ENCODE results near the gene IL36G.

- TF ChIP-seq, protein P1, sequence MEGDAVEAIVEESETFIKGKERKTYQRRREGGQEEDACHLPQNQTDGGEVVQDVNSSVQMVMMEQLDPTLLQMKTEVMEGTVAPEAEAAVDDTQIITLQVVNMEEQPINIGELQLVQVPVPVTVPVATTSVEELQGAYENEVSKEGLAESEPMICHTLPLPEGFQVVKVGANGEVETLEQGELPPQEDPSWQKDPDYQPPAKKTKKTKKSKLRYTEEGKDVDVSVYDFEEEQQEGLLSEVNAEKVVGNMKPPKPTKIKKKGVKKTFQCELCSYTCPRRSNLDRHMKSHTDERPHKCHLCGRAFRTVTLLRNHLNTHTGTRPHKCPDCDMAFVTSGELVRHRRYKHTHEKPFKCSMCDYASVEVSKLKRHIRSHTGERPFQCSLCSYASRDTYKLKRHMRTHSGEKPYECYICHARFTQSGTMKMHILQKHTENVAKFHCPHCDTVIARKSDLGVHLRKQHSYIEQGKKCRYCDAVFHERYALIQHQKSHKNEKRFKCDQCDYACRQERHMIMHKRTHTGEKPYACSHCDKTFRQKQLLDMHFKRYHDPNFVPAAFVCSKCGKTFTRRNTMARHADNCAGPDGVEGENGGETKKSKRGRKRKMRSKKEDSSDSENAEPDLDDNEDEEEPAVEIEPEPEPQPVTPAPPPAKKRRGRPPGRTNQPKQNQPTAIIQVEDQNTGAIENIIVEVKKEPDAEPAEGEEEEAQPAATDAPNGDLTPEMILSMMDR (conservative IDR thresholded peaks at IDR 0.05; ENCODE audit: low read length): no peak
- no peak for TF ChIP-seq EZH2phosphoT487 (IDR thresholded peaks at IDR 0.05; ENCODE audit: borderline replicate concordance, low read depth, low read length)
Observed at GRCh38 chr2:113000436-113000835, 22.6 kb downstream of the IL36G start.
